Upper lobe of left lung (tissue), 6 donors: ENCODE results near the gene UNC5A. TPM values are rescaled to one million over a fixed set of nuclear protein-coding genes. Genes with fewer than 3 reads are reported as not detected.
A peak's percentile ranks its signal among the peaks of the same experiment; 100 is the strongest.

Experiments
- ATAC-seq, 2 donors: fragments of 200-7000 bp; cut with Tn5 transposase; one replicate each; pipeline ENCODE4 v1.9.1; 2022; ENCODE audit warnings: mild to moderate bottlenecking in 2 of 2, moderate library complexity in 2 of 2; ENCODE audit not compliant: low FRiP score in 2 of 2
- DNase-seq, 2 donors: peaks; one replicate each; pipeline ENCODE4 v3.0.0-alpha.2; 2019 to 2020
- H3K27ac ChIP-seq, 4 donors: fragments of 200-600 bp; sonication (generic); one replicate each; pipeline ENCODE4 v1.5.1; 2016 to 2019
- H3K27me3 ChIP-seq, 4 donors: fragments of 200-600 bp; sonication (generic); one replicate each; pipeline ENCODE4 v1.5.1; 2017 to 2019
- H3K36me3 ChIP-seq, 4 donors: fragments of 200-600 bp; sonication (generic); one replicate each; pipeline ENCODE4 v1.5.1; 2016 to 2019
- H3K4me1 ChIP-seq, 4 donors: fragments of 200-600 bp; sonication (generic); one replicate each; pipeline ENCODE4 v1.5.1; 2018 to 2019
- H3K4me3 ChIP-seq, 4 donors: fragments of 200-600 bp; sonication (generic); one replicate each; pipeline ENCODE4 v1.5.1; 2017 to 2019; ENCODE audit warnings: mild to moderate bottlenecking in 2 of 4, moderate library complexity in 1 of 4
- H3K9me3 ChIP-seq, 4 donors: fragments of 200-600 bp; sonication (generic); one replicate each; pipeline ENCODE4 v1.5.1; 2018 to 2019
- EP300 ChIP-seq, 4 donors: sonication (generic); formaldehyde crosslinking; IDR thresholded peaks; one replicate each; pipeline ENCODE4 v1.5.1; 2017; ENCODE audit warnings: antibody characterized with exemption in 4 of 4, control low read depth in 2 of 4
- POLR2A ChIP-seq, 4 donors: fragments of 450-650 bp; IDR thresholded peaks; one replicate each; pipeline ENCODE4 v1.5.1; 2016 to 2017; ENCODE audit warnings: antibody characterized with exemption in 4 of 4, mild to moderate bottlenecking in 2 of 4
- POLR2AphosphoS5 ChIP-seq, 2 donors: sonication (generic); formaldehyde crosslinking; IDR thresholded peaks; one replicate each; pipeline ENCODE4 v1.5.1; 2017; ENCODE audit warnings: antibody characterized with exemption in 2 of 2
- WGBS, 2 donors: methylation state at CpG; one replicate each; pipeline ENCODE4 v1.1.5; 2017 to 2018; 5-methylcytosine and 5-hydroxymethylcytosine counted together
- total RNA-seq, 6 donors: library from RNA; depleted of rRNA in 4 of 6; stranded (reverse); fragments of >200 nt in 4 of 6; gene quantifications; one replicate each; pipeline versions ENCODE4 v1.1.0 to v1.2.1, GENCODE V29; 2016 to 2021
- TF ChIP-seq, protein P1 (sequence below), 6 experiments: fragments of 450-650 bp in 4 of 6; fragments of 200-600 bp in 2 of 6; sonication (generic) in 2 of 6; IDR thresholded peaks; one replicate each; pipeline ENCODE4 v1.5.1; 2016 to 2019; ENCODE audit warnings: antibody characterized with exemption in 6 of 6
- donor health status: DM: no; HTN: no; CAD: no; lungs with moderate emphysema.
- donor health status: DM: no; HTN: yes; CAD: no; lungs with severe emphysema.

The UNC5A gene
- total RNA-seq, 6 donors from 2014 or later: 0.20 to 1.0 (median 0.39) TPM; not detected in 1

DNA sequence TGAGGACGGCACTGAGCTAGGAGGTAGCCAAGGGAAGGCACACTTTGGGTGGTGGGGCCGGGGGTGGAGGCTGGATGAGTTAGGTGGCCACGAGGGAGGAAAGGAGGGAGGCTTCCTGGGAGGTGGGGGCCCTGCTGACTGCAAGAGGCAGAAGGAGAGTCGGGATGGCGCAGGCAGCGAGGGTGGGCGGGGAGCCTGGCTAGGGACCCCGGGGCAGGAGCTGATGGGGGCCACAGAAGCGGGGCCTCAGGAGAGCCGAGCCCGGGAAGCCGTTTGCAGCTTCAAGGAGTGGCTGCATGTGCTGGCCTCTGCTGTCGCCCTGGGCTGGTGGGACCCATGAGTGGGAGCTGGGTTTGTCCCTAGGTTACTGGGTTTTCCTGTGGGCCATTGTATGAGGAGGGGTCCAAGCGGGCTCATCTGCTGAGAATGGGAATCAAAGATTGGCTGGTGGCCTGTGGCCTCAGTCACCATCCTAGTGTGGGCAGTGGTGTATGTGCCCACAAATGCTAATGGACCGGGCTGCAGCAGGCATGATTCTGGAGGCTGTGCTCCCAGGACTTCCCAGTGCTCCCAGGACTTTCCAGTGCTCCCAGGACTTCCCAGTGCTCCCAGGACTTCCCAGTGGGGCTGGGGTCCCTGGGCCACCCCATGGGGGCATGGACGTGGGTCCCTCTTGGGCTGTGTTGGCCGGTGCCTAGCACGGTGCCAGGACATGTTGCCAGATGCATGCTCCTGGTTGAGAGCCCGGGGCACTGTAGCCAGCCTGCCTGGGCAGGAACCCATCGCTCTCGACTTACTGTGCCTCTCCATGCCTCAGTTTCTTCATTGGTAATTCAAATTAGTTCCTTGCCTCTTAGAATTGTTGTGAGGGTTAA is 40.2 kb downstream of the UNC5A start:
- Histone ChIP-seq H3K36me3 (no peaks in the 10 kb centered on the region), H3K27me3 (peaks cover 0 to 4% (median 0%) of the 10 kb centered on the region in 4 donors)
- WGBS, 2 donors: 70 to 71% methylated on average over 15 to 18 of the region's 21 CpGs

DNA sequence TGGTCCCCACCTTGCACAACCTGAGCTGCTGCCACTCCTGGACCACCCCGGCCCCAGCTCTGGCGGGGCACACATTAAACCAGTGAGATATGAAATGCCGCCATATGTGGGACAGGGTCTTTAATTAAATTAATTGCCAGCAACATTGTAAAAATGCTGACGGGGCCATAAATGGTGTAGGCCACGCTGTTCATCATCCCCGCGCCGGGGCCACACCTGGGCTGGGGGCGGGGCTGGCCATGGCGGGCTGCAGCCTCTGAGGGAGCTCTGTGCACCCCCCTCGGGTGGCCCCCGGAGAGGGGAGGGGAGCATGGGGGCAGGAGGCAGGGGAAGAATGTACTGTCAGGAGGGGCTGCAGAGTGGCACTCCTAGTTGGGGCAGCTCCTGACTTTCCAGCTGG is 41.0 kb downstream of the UNC5A start:
- DNase-seq (no peak), ATAC-seq (no peak)
- peaks cover 0 to 4% (median 0%) of the 10 kb centered on the region in 4 donors for H3K27me3 ChIP-seq
- no peaks in the 10 kb centered on the region for H3K9me3 ChIP-seq
- H3K4me3 ChIP-seq: no peak overlapping the region
- H3K36me3 ChIP-seq: no peaks in the 10 kb centered on the region
- TF ChIP-seq POLR2A (IDR thresholded peaks at IDR 0.05): no peak
- no peak for TF ChIP-seq POLR2AphosphoS5 (IDR thresholded peaks at IDR 0.05)
- no peak for TF ChIP-seq EP300 (IDR thresholded peaks at IDR 0.05)
- TF ChIP-seq, protein P1, sequence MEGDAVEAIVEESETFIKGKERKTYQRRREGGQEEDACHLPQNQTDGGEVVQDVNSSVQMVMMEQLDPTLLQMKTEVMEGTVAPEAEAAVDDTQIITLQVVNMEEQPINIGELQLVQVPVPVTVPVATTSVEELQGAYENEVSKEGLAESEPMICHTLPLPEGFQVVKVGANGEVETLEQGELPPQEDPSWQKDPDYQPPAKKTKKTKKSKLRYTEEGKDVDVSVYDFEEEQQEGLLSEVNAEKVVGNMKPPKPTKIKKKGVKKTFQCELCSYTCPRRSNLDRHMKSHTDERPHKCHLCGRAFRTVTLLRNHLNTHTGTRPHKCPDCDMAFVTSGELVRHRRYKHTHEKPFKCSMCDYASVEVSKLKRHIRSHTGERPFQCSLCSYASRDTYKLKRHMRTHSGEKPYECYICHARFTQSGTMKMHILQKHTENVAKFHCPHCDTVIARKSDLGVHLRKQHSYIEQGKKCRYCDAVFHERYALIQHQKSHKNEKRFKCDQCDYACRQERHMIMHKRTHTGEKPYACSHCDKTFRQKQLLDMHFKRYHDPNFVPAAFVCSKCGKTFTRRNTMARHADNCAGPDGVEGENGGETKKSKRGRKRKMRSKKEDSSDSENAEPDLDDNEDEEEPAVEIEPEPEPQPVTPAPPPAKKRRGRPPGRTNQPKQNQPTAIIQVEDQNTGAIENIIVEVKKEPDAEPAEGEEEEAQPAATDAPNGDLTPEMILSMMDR (IDR thresholded peaks at IDR 0.05): no peak
- no peaks in the 10 kb centered on the region for H3K4me1 ChIP-seq
- WGBS, 2 donors: 73 to 78% methylated on average over 3 to 12 of the region's 12 CpGs
- H3K27ac ChIP-seq: no peak overlapping the region

More for the DNA sequence above, 40.2 kb downstream of the UNC5A start:
- no peak for DNase-seq
- H3K9me3 ChIP-seq: no peaks in the 10 kb centered on the region
- no peak overlapping the region for H3K27ac ChIP-seq
- TF ChIP-seq POLR2AphosphoS5 (IDR thresholded peaks at IDR 0.05) (no peak), EP300 (IDR thresholded peaks at IDR 0.05) (no peak), POLR2A (IDR thresholded peaks at IDR 0.05) (no peak)
- TF ChIP-seq, protein P1 (IDR thresholded peaks at IDR 0.05): no peak
- H3K4me3 ChIP-seq: no peak overlapping the region
- no peaks in the 10 kb centered on the region for H3K4me1 ChIP-seq
- no peak for ATAC-seq

DNA sequence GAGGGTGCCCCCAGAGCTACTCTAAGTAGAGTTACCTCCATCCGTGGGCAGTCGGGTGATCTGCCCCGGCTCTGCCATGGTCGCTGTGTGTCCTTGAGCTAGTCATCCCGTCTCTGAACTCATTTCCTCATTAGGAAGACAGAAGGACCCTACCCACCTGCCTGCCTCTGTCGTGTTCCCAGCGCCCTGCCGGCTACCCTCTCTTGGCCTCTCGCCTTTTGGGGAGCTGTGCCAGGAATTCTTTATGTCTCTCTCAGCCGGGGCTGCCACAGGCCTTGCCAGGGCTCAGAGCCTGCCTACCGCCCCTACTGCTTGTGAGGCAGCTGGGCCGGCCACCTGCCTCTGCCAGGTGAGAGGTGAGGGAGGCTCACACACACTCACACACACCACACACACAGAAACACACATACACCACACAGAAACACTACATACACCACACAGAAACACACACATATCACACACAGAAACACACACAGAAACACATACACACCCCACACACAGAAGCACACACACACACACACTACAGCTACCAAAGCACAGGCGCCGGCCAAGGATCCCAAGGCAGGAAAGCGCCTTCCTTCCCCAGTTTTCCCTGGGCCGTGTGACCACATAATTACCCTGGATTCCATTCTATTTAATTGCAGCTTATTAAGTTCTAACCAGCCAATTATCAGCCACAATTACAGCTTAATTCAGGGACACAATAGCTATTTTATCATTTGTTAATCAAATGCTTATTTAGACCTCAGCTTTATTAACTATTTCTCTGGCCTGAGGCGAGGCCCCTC is 41.7 kb downstream of the UNC5A start:
- ATAC-seq (no peak), DNase-seq (no peak)
- H3K36me3 ChIP-seq: no peaks in the 10 kb centered on the region
- no peaks in the 10 kb centered on the region for H3K4me1 ChIP-seq
- TF ChIP-seq POLR2AphosphoS5 (IDR thresholded peaks at IDR 0.05): no peak
- no peak overlapping the region for H3K27ac ChIP-seq
- peaks cover 0 to 1% (median 0%) of the 10 kb centered on the region in 4 donors for H3K27me3 ChIP-seq
- WGBS, 2 donors: 66 to 68% methylated on average over 12 to 17 of the region's 17 CpGs
- H3K9me3 ChIP-seq: no peaks in the 10 kb centered on the region
- H3K4me3 ChIP-seq: no peak overlapping the region

DNA sequence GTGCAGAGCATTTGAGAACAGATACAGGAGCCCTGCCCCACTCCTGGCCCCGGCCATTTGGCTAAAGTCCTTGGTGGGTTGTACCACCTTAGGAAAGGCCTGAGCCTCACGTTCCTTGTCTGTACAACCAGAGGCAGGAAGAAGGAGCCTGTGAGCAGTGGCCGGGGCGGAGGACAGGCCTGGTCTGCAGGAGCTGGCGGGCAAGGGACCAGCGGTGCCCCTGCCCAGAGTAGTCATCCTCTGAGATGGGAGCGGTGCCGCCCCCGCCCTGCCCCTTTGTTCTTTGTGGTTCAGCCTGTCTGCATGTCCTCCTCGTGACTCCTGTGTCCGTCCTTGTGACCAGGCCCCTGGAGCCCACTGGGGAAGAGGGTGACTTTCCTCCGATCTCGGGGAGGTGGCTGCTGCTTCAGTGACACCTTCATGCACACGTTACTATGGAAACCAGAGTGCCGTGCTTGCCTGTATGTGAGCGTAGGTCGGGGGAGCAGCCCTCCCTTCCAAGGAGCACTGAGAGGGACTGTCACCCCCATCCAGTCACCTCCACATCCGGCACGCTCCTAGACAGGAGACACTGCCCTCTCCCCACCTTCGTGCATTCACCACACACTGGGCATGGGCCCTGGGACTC is 42.9 kb downstream of the UNC5A start:
- Histone ChIP-seq H3K36me3 (no peaks in the 10 kb centered on the region), H3K27ac (no peak overlapping the region), H3K4me3 (no peak overlapping the region), H3K27me3 (no peaks in the 10 kb centered on the region), H3K9me3 (no peaks in the 10 kb centered on the region), H3K4me1 (no peaks in the 10 kb centered on the region)
- no peak for TF ChIP-seq EP300 (IDR thresholded peaks at IDR 0.05)
- TF ChIP-seq, protein P1 (IDR thresholded peaks at IDR 0.05): no peak
- no peak for TF ChIP-seq POLR2AphosphoS5 (IDR thresholded peaks at IDR 0.05)
- no peak for TF ChIP-seq POLR2A (IDR thresholded peaks at IDR 0.05)
- ATAC-seq (no peak), DNase-seq (peak in 1 of 2 donors; percentile 68)
- 62 to 64% methylated on average over 6 to 20 of the region's 20 CpGs for WGBS, 2 donors

DNA sequence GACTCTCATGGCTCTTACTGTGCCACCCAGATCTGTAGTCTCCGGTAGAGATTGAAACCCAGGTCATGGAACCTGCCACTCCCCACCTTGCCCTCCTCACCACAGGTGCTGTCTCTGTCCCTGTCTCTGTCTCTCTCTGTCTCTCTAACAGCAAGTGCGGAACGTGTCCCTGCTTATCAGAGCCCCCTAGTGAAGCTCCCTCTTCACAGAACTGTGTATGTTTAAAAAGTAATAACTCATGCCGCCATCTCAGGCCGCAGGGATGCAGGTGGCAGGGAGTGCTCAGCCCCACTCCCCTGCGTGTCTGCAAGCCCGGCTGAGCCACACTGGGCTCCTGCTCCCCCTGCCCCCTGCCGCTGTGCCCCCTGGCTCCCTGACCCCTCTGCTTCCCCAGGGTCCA is 43.8 kb downstream of the UNC5A start:
- DNase-seq (no peak), ATAC-seq (no peak)
- WGBS, 2 donors: 49 to 57% methylated on average over 3 to 8 of the region's 8 CpGs
- Histone ChIP-seq H3K36me3 (no peaks in the 10 kb centered on the region), H3K27me3 (no peaks in the 10 kb centered on the region), H3K4me1 (no peaks in the 10 kb centered on the region), H3K4me3 (no peak overlapping the region), H3K27ac (no peak overlapping the region), H3K9me3 (no peaks in the 10 kb centered on the region)
- TF ChIP-seq POLR2AphosphoS5 (IDR thresholded peaks at IDR 0.05) (no peak), EP300 (IDR thresholded peaks at IDR 0.05) (no peak), POLR2A (IDR thresholded peaks at IDR 0.05) (no peak)
- TF ChIP-seq, protein P1 (IDR thresholded peaks at IDR 0.05): no peak
